Measurements from ENCODE around the gene MGAT4B.

GRCh38 chr5:179781846-179782245 lies 24.8 kb downstream of the MGAT4B start:
- TF ChIP-seq CTCF (IDR thresholded peaks at IDR 0.05 in 4 of 5, conservative IDR thresholded peaks at IDR 0.05 in 1 of 5) (no peak), POLR2A (IDR thresholded peaks at IDR 0.05) (no peak)

All from gastrocnemius medialis (tissue), 4 donors.